Stimulated activated CD4-positive, alpha-beta T cell treated with anti-CD3 and anti-CD28 coated beads, TNF-alpha, amount 100 ng/mL, for 4 hours (primary cell): Measurements from ENCODE around the gene ATG4C.
"Not testable (repeated sequence)": the region's sequence is repeated elsewhere in the genome, so short reads cannot be mapped to it uniquely, and the experiment has no call there.

Experiments used
- DNase-seq, 3 experiments: peaks; one replicate each; pipeline ENCODE4 v3.0.0-alpha.2; 2020; ENCODE audit warnings: low read depth in 3 of 3

The ATG4C gene

DNA sequence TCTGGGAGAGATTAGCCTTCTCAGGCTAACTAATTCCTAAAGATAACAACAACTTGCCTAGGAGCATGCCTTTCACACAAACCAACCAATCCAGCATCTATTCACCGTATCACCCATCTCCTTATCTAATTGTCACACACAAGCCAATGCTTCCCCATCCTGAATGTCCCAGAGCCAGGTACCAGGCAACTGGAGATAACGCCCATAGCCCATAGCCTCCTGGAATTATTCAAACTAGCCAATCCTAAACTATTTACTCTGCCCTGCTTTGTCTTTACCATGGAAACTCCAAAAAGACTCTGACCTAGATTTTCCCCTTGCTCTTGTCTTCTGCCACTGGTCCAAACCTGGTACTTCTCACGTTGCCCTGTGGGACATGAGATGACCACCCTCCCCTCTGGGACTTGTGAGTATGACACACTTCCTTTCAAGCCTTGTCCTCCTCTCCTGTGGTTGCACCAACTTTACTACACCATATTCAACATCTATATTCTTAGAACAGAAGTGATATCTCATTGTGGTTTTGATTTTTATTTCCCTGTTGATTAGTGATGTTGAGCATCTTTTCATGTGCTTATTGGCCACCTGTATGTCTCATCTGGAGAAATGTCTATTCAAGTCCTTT lies 8.8 kb upstream of the ATG4C start:
- no peak for DNase-seq

DNA sequence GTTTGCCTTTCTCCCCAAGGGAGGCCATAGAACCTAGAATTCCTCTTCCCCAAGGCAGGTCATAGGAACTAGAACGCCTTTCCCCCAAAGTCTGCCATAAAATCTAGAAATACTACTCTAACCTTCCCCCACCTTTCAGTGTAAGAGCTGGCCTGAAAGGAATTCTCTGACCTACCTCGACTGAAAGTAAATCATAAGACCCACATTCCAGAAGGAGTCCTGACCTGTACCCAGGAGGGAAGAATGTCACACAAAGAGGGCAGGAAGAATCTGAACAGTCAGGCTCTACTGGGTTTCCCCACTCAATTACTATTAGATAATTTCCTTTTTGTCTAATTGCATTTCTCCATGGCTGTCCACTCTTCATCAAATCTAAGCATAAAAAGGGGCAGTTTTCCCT lies 5.7 kb upstream of the ATG4C start:
- DNase-seq: no peak

DNA sequence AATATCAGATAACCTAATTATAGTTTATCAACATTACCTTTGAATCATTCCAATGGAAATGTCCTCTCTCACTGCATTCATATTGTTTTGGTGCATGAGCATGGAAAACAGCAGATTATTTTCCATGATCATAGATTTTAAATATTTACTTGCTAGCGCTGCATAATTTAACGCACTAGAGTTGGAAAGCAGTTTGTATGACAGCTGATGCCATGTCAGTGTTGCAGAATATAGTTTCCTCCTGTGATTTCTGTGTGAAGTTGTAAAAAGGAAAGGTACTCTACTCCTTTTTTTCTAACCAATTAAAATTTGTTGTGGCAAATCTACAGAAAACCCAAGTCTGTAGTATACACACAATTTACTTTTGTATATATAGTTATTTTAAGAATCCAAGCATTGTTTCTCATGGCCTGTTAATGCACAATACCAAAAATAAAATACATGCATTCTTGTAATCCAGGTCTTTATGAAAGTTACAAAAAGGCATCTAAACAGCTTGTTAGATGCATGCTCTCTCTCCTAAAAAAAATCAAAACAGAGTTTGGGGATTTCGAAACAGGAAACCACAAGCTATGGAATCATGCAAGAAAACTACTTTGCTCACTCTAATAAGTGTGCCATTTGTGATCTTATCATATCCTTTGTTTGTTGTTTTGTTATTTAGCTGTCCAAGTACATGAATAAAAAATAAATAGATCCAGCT lies 1.9 kb upstream of the ATG4C start:
- DNase-seq: no peak

DNA sequence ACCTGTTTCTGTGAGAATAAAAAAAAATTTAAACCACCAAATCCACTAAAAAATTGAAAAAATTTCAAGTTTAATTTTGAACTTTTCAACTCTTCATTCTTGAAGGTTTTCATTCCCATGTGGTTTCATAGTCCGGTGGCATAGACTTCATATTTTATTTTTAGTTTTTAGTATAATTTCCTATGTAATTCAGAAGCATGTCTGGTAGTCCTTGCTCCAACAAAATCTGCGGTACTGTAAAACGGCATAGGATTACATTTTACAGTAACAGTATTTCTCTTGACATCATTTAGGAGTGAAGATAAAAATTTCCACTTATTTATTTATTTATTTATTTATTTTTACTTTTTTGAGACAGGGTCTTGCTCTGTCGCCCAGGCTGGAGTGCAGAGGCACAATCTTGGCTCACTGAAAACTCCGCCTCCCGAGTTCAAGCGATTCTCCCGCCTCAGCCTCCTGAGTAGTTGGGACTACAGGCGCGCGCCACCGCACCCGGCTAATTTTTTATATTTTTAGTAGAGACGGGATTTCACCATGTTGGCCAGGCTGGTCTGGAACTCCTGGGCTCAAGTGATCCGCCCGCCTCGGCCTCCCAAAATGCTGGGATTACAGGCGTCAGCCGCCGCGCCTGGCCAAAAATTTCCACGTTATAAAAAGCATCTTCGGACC lies 1.3 kb upstream of the ATG4C start:
- DNase-seq: not testable (repeated sequence)

DNA sequence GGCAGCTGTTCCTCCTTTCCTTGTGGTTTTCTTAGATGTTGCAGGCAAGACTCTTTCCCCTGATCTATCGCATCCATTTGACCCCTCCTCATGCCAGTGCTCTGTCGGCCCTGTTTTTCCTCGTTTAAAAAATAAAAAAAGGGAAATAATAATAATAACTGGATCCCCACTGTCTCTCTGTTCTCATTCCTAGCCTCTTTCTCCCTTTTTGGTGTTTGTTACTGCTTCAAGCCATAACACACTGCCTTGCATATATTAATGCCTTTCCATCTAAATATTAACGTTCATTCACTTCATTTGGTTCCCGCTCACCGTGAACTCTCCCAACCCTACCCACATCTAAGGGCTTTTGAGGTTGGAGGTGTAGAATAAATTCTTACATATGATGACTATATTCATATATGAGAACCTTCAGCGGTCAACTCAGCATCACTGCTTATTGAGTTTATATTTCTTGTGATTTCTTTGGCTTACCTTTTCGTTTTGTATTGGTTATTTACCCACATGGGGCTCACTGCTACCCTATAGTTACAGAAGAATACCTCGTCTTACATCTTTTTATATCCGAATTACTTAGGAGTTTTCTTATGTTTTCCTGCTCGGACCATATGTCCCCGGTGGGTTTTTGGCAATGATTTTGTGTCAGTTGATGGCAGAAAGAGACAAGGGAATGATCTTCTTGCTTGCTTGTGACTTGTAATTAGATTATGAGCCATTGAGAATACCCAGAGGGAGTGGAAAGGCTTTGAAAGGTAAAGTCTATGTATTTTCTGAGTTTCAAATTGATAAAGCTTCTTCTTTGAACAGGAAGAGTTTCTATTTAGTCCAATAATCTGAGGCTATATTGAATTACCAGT lies 805 bp downstream of the ATG4C start:
- no peak for DNase-seq

DNA sequence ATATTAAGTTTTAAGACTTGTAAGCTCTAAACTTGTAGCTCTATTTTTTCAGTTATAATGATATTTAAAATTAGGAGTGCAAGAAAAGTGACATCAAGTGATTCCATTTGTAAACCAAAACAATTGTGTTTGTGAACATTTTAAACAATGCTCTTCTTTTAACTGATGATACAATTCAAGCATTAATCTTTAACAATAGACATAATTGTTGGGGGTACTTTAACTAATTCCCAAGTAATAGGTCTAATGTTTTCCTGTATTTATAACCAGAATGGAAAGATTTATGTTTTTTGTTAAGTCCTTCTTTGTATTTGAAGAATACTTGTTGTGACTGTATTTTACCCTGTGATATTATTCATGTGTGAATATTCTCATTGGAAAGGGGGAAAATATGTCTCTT lies 6.8 kb downstream of the ATG4C start:
- no peak for DNase-seq

DNA sequence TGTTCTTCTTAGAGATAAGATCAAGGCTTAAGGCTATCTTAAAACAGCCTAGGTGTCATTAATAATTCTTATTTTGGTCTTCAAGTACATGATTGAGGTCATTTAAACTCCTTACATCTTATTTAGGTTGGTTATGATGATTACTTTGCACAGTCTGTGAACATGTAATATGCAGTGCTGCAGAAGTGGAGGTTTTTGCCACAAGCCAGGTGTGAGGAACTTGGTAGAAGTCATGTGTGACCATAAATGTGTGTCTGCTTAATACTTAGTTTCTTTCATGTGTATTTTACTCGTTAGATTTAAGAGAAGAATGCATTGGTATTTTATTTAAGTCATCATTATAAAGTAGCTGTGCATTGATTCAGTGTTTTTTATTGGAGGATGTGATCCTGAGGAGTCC lies 10.1 kb downstream of the ATG4C start:
- DNase-seq: no peak

DNA sequence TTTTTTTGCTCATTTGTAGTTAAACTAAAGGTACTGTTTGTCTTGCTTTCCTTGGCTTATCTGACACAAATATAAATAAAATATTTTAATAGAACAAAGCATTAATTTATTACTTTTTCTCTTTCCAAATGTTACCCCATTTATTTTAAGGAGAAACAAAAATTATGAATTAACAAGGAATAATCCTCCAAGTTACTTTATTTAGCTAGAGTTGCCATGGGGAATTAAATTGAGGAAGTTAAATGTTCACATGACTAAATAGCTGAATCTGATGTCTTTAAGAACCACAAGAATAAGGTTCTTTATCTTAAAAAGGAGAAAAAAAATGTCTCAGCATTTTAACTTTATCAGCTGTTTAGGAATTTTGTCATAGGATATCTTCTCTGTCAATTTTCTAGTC lies 12.3 kb downstream of the ATG4C start:
- no peak for DNase-seq

DNA sequence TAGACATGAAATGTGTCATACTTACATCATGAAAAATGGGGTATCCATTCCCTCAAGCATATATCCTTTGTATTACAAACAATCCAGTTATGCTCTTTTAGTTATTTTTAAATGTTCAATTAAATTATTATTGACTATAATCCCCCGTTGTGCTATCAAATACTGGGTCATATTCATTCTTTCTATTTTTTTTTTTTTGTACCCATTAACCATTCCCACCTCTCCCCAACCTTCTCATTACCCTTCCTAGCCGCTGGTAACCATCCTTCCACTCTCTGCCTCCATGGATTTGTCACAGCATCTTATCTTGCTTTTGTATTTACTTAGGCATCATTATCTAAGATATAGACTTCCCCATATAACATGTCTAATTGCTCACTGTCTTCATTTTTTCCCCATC lies 15.8 kb downstream of the ATG4C start:
- DNase-seq: no peak

DNA sequence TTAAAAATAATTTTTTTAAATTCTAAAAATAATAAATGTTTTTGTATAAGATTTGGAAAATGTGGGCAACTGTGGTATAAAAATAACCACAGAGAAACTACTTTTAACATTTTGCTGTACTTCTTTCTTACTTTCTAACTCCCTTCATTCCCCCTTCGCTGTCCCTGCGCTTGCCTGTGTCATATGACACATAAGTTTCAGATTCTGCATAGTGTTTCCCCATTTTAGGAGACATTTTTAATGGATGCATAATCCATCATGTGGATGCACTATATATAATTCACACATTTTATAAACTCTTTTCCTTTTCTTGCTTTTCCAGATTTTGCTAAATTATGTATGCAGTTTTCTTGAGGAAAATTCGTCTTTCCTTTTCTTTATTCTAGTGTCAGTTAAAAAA lies 16.3 kb downstream of the ATG4C start:
- no peak for DNase-seq

DNA sequence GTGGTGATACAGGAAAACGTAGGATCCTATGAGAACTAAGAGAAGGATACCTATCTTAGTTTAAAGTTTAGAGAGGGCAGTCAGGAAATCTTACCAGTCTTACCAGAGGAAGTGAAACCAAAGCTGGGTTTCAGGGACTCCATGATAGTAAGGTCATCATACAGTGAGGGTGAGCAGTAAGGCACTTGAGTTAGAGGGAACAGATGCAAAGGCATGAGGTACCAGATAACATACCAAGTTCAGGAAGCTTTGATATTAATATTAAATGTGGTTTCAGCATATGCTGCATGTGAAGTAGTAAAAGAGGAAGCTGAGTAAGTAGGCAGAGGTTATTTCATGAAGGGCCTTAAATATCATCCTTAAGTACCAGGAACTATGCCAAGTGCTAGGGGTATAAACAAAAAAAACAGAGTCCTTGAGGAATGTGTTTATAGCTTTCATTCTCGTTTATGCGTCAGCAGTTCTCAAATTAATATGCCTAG lies 16.9 kb downstream of the ATG4C start:
- DNase-seq: no peak

DNA sequence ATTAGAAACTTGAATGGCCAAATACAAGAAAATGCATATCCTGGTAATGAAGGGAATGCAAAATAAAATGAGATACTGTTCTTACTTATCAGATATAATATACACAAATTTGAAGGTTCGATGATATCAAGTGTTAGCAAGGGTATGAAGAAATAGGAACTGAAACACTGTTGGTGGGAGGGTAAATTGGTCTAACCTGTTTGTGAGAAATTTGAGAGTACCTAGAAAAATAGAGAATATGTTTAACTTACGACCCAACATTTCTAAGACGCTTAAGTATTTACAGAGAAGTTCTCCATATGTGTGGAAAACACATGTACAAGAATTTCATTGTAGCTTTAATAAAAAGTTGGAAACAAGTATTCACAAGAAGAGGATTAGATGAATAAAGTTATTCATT lies 25.9 kb downstream of the ATG4C start:
- no peak for DNase-seq

DNA sequence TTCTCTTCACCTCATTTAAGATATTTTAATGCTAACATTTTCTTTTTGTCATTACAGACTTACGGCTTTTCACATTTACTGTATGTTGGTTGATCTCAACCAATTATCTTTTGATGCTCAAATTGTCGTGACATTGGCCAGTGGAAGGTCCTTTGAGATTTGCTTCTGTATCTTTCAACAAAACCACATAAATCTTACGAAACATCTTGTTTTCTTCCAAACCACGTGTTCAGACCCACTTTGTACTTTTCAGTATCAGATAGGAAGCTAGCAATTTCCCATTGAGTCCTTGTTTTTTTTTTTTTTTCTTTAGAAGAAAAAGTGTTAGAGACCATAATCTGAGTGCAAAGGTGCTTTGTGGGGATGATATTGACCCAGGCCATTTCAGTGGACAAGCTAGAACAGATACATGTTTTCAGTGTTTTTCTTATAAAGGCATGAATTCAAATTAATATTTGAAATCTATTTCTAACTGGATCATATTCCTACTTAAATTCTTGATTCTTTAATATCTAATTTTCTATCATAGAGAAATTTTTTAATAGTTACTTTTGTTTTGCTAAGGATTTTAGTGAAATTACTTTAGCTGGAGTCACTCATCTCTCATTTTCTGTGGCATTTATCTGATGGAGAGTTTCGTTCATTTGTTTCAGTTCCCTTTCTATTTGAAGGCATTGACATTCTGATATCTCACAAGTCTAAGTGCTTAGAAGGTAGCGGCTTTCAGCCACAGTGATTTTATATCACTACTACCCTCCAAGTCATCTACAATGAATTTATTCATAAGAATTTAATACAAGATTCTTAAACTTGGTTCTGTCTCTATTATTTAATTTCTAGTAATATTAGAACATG lies 26.7 kb downstream of the ATG4C start:
- DNase-seq: no peak

DNA sequence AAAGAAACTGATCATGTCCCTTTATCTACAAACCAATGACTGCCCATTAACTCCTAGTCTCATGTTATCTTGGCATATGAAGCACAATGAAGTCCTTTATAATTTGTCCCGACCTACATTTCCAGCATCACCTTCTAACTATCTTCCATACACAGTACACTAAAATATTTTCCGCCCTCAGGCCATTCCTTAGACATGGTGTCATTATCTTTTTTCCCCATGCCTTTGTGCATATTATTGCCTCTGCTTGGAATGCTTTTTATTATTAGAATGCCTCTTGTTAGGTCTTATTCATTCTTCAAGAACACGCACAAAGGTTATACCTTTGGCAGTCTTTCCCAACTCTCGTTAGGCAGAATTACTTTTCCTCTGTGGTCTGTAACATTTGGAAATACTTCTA lies 39.6 kb downstream of the ATG4C start:
- no peak for DNase-seq

DNA sequence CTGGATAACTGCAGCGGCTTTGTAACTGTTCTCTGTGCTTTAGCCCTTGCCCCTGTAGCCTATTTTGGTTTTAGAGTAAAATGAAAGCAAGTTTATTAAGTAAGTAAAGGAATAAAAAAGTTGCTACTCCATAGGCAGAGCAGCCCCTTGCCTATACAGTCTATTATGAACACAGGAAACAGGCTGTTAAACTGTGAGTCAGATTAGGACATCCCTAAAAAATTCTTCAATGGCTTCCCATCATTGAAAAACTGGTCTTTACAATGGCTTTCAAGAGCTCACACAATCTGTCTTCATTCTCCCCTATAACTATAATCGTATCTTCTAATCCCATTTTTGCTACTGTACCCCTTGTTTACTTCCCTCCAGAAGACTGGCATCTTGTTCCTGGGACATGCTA lies 43.0 kb downstream of the ATG4C start:
- no peak for DNase-seq

DNA sequence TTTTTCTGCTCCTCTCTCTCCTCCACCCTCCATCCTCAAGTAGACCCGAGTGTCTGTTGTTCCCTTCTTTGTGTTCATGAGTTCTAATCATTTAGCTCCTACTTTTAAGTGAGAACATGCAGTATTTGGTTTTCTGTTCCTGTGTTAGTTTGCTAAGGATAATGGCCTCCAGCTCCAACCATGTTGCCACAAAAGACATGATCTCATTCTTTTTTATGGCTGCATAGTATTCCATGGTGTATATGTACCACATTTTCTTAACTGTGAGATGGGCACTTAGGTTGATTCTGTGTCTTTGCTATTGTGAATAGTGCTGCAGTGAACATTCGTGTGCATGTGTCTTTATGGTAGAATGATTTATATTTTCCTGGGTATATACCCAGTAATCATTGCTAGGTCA lies 43.9 kb downstream of the ATG4C start:
- DNase-seq: not testable (repeated sequence)

DNA sequence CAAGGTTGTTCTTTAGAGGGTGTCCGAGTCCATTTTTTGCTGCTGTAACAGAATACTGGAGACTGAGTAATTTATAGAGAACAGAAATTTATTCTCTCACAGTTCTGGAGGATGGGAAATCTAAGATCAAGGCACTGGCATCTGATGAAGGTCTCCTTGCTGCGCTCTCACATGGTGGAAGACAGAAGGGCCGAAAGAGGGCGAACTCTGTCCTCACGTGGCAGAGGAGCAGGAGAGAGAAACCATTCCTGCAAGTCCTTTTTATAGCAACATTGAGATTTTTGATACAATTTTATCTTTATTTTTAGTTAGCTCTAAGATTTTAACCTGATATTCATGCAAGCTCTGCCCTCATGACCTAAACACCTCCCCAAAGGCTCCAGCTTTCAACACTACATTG lies 48.3 kb downstream of the ATG4C start:
- DNase-seq: no peak

DNA sequence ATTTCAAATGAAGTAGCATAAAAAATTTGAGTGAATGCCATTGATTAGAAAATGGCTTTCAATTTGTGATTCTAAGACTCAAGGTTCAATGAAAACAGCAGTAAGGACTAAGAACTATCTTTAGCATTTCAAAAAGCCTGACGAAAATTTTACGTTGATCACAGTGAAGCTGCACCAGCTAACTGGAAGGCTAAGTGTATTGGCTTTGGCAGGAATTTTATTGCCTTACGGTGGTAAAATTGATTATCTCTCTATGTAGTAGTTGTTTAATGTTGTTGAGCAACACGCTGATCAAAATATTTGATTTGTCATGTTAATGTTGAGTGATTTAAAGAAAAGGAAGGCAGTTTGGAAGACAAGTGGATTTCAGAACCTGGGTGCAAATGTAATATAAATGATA lies 49.6 kb downstream of the ATG4C start:
- no peak for DNase-seq

DNA sequence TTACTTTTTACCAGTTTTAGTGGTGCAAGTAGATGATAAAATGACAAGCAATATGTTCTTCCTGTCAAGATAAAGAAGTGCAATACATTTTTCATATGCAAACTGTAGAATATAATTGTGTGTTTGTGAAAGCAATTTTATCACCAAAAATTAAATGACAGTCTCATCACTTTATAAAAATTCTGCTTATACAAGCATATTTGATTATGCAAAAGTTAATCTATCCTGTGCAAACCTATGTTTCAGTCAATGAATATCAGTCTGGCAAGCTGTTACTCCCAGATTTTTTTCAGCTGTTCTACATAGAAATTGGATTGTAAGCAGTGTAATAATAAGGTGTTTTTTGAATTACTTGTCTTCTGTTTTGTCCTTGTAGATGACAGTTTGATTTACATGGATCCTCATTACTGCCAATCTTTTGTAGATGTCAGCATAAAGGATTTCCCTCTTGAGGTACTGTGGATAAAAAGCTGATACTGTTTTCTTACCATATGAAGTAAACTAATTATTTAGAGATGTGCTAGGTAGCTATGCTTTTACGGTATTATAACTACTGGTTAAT lies 50.5 kb downstream of the ATG4C start:
- DNase-seq: no peak

DNA sequence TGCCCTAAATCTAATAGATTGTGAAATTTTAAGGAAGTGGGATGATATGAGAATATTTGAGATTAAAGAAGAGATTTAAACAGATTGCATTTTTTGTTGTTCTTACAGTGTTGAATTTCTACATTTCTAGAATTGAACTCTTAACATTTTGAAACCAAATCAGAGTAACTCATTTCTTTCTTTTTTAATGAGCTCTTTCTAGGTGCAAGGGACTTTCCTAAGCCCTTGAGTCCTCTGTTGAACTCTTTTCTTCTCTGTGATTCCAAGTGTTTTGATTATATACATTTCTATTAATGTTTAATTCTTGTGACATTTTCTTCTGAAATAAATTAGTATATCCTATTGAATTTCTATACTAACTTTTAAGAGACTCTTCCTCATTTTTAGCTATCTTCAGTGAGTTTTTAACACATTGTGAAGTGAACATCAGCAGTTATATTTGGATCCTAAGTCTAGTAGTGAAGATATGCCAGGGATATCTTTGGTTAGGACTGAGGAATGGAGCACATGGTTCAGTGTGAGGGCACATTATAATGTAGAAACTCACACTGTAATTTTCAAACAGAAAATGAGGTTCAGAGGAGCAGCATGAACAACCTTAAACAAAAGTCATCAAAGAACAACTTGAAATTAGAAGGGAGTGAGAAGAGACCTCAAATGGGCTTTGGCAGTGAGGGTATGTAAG lies 53.1 kb downstream of the ATG4C start:
- no peak for DNase-seq
